ENCODE measurements around the gene GPC6. TPM values are rescaled to one million over a fixed set of nuclear protein-coding genes. Genes with fewer than 3 reads are reported as not detected.

GPC6 gene
- total and polyA plus RNA-seq, 2 experiments from 2014 or later = 14.4 to 43.3 TPM

- H3K27me3 ChIP-seq = no peaks in the 10 kb centered on the region
- H3K4me3 ChIP-seq = no peak overlapping the region
- TF ChIP-seq, protein P1, sequence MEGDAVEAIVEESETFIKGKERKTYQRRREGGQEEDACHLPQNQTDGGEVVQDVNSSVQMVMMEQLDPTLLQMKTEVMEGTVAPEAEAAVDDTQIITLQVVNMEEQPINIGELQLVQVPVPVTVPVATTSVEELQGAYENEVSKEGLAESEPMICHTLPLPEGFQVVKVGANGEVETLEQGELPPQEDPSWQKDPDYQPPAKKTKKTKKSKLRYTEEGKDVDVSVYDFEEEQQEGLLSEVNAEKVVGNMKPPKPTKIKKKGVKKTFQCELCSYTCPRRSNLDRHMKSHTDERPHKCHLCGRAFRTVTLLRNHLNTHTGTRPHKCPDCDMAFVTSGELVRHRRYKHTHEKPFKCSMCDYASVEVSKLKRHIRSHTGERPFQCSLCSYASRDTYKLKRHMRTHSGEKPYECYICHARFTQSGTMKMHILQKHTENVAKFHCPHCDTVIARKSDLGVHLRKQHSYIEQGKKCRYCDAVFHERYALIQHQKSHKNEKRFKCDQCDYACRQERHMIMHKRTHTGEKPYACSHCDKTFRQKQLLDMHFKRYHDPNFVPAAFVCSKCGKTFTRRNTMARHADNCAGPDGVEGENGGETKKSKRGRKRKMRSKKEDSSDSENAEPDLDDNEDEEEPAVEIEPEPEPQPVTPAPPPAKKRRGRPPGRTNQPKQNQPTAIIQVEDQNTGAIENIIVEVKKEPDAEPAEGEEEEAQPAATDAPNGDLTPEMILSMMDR (IDR thresholded peaks at IDR 0.05; ENCODE audit: low read depth, low read length) = no peak
Observed at GRCh38 chr13:93922063-93922855, 695.7 kb downstream of the GPC6 start.

GRCh38 chr13:93925990-93926389 lies 699.4 kb downstream of the GPC6 start:
- Histone ChIP-seq H3K27me3 (no peaks in the 10 kb centered on the region), H3K9me3 (ENCODE audit: low read depth) (no peaks in the 10 kb centered on the region), H3K4me1 (ENCODE audit: low read depth) (peaks cover 19% of the 10 kb centered on the region), H3K4me3 (no peak overlapping the region), H3K36me3 (no peaks in the 10 kb centered on the region), H3K27ac (no peak overlapping the region)
- no peak for DNase-seq (ENCODE audit: low read depth in 1 of 2, low spot score in 1 of 2)
- TF ChIP-seq, protein P1 (IDR thresholded peaks at IDR 0.05; ENCODE audit: low read depth, low read length) = no peak

More at GRCh38 chr13:93922063-93922855, 695.7 kb downstream of the GPC6 start:
- Histone ChIP-seq H3K4me1 (ENCODE audit: low read depth) (peaks cover 6% of the 10 kb centered on the region), H3K36me3 (no peaks in the 10 kb centered on the region), H3K9me3 (ENCODE audit: low read depth) (no peaks in the 10 kb centered on the region), H3K27ac (no peak overlapping the region)
- DNase-seq (ENCODE audit: low read depth in 1 of 2, low spot score in 1 of 2) = no peak

DNA sequence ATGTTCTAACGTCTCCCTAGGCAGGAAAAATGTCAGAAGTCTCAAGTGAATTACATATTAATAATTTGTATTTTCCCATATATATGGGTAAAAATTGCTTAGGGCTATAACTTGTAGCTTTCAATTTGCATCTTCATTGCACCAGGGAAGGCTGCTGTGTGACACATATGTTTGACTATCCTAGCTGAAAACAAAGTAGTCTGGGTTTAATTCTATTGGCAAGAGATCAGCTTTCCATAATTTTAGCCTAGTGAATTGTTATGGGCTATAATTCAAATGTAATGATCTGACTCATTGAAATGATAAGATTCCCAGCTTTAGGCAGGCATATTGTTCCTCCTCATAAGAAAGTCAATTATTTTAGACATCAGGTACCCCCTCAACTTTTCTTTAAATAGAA lies 699.8 kb downstream of the GPC6 start:
- TF ChIP-seq, protein P1 (IDR thresholded peaks at IDR 0.05; ENCODE audit: low read depth, low read length) = no peak
- no peak for DNase-seq (ENCODE audit: low read depth in 1 of 2, low spot score in 1 of 2)
- Histone ChIP-seq H3K27me3 (no peaks in the 10 kb centered on the region), H3K4me1 (ENCODE audit: low read depth) (peaks cover 19% of the 10 kb centered on the region), H3K4me3 (no peak overlapping the region), H3K9me3 (ENCODE audit: low read depth) (no peaks in the 10 kb centered on the region), H3K36me3 (no peaks in the 10 kb centered on the region), H3K27ac (no peak overlapping the region)

GRCh38 chr13:93927431-93927830 lies 700.8 kb downstream of the GPC6 start:
- no peaks in the 10 kb centered on the region for H3K9me3 ChIP-seq (ENCODE audit: low read depth)
- no peaks in the 10 kb centered on the region for H3K27me3 ChIP-seq
- peak in 1 of 2 donors; percentile 12 for DNase-seq (ENCODE audit: low read depth in 1 of 2, low spot score in 1 of 2)
- peaks cover 19% of the 10 kb centered on the region for H3K4me1 ChIP-seq (ENCODE audit: low read depth)
- H3K4me3 ChIP-seq = no peak overlapping the region
- no peak overlapping the region for H3K27ac ChIP-seq
- H3K36me3 ChIP-seq = no peaks in the 10 kb centered on the region
- TF ChIP-seq, protein P1 (IDR thresholded peaks at IDR 0.05; ENCODE audit: low read depth, low read length) = no peak

DNA sequence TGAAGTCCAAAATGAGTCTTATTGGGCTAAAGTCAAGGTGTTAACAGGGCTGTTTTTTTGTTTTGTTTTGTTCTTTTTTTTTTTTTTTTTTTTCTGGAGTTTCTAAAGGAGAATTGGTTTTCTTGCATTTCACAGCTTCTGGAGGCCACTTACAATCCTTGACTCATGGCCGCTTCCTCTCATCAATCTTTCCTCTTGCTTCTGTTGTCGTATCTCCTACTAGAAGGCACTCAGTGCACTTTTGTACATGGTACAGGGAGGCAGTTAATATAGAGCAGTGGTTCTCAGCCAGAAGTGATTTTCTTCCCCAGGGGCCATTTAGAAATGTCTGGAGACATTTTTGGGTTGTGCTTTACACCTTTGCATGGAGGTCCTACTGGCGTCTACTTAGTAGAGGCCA lies 706.3 kb downstream of the GPC6 start:
- Histone ChIP-seq H3K9me3 (ENCODE audit: low read depth) (no peaks in the 10 kb centered on the region), H3K4me1 (ENCODE audit: low read depth) (peaks cover 13% of the 10 kb centered on the region), H3K27me3 (no peaks in the 10 kb centered on the region), H3K27ac (no peak overlapping the region), H3K4me3 (no peak overlapping the region), H3K36me3 (no peaks in the 10 kb centered on the region)
- TF ChIP-seq, protein P1 (IDR thresholded peaks at IDR 0.05; ENCODE audit: low read depth, low read length) = no peak
- DNase-seq (ENCODE audit: low read depth in 1 of 2, low spot score in 1 of 2) = no peak
